Cardiac fibroblast (primary cell): Measurements from ENCODE around the gene NLRP14.

Experiments
- DNase-seq, 2 donors: peaks; one replicate each; pipeline versions ENCODE4 v3.0.0 to v3.0.0-alpha.2; 2010; ENCODE audit warnings: low read depth in 2 of 2
- H3K4me3 ChIP-seq, 2 donors: replicated peaks in 1 of 2; 1 replicate in 1 of 2; 2 replicates in 1 of 2; pipeline ENCODE4 v1.5.1; 2011; ENCODE audit warnings: low read depth in 2 of 2, low read length in 2 of 2, mild to moderate bottlenecking in 2 of 2, moderate library complexity in 1 of 2
- TF ChIP-seq, protein P1 (sequence below): IDR thresholded peaks from one replicate; pipeline ENCODE4 v1.5.1; 2011; ENCODE audit warnings: low read depth, mild to moderate bottlenecking, low read length, inconsistent platforms

Gene NLRP14, protein sequence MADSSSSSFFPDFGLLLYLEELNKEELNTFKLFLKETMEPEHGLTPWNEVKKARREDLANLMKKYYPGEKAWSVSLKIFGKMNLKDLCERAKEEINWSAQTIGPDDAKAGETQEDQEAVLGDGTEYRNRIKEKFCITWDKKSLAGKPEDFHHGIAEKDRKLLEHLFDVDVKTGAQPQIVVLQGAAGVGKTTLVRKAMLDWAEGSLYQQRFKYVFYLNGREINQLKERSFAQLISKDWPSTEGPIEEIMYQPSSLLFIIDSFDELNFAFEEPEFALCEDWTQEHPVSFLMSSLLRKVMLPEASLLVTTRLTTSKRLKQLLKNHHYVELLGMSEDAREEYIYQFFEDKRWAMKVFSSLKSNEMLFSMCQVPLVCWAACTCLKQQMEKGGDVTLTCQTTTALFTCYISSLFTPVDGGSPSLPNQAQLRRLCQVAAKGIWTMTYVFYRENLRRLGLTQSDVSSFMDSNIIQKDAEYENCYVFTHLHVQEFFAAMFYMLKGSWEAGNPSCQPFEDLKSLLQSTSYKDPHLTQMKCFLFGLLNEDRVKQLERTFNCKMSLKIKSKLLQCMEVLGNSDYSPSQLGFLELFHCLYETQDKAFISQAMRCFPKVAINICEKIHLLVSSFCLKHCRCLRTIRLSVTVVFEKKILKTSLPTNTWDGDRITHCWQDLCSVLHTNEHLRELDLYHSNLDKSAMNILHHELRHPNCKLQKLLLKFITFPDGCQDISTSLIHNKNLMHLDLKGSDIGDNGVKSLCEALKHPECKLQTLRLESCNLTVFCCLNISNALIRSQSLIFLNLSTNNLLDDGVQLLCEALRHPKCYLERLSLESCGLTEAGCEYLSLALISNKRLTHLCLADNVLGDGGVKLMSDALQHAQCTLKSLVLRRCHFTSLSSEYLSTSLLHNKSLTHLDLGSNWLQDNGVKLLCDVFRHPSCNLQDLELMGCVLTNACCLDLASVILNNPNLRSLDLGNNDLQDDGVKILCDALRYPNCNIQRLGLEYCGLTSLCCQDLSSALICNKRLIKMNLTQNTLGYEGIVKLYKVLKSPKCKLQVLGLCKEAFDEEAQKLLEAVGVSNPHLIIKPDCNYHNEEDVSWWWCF

DNA sequence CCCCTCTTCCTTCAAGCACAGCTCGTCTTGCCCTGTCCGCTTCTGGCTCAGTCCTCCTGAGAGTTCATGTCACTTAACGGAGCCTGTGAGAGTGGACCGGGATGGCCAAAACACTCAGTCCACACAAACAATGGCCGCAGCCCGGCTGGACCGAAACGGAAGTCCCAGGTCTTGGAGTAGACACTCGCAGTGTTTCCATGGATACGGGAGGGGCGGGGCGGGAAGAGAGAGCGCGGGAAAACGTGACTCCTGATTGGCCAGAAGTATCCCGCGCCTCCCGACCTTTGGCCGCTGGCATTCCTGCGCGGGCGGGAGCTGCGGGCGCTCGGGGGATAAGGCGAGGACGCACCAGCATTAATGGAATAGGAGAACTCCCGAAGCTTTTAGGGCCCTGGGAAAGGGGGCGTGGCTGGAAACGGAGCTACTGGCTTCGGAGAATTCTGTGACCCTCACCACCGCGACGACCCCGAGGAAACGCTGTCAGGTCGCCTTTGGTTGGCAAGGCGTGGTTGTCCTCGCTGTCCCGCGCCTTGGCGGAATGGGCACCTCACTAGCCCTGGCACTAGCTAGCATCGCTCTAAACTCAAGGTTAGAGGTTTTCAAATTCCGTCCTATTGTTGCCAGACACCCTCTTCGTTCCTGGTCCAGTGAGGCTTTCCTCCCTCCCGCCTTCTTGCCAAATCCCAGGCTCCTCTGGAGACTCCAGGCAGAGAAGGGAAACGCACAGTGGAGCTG is at the start of gene NLRP14, which contains the start of gene ZNF214:
TSS of gene NLRP14 (plus strand) at position 297 of the 735 bp plus-strand sequence. CDS start 18,108 bp downstream, outside the sequence.
TSS of gene ZNF214 (minus strand) at position 164 of the 735 bp plus-strand sequence. CDS start 17,511 bp downstream, outside the sequence.
- peak; percentile 94 to 96 for DNase-seq
- TF ChIP-seq, protein P1, sequence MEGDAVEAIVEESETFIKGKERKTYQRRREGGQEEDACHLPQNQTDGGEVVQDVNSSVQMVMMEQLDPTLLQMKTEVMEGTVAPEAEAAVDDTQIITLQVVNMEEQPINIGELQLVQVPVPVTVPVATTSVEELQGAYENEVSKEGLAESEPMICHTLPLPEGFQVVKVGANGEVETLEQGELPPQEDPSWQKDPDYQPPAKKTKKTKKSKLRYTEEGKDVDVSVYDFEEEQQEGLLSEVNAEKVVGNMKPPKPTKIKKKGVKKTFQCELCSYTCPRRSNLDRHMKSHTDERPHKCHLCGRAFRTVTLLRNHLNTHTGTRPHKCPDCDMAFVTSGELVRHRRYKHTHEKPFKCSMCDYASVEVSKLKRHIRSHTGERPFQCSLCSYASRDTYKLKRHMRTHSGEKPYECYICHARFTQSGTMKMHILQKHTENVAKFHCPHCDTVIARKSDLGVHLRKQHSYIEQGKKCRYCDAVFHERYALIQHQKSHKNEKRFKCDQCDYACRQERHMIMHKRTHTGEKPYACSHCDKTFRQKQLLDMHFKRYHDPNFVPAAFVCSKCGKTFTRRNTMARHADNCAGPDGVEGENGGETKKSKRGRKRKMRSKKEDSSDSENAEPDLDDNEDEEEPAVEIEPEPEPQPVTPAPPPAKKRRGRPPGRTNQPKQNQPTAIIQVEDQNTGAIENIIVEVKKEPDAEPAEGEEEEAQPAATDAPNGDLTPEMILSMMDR, result no peak
- peak within 1 kb of the TSS; percentile 64 to 66 for H3K4me3 ChIP-seq

DNA sequence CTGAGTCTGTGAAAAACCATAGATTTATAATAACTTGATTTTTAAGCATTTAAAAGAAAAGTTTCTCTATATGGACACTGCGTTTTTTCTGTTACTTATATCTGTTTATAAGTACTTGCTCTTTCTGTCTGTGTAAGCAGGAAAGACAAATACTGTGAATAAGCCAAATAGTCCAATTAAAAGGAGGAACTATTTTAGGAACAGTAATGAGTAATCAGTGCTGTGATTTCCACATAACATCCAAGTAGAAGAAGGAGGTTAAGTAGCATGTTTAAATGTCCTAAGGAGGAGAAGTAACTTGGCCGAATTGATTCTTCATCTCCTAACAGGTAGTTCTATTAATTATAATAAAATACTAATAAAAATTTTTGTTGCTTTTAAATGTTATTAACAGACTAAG is 40.9 kb upstream of the NLRP14 start:
- H3K4me3 ChIP-seq, result no peak overlapping the region
- TF ChIP-seq, protein P1, result no peak
- DNase-seq, result peak; percentile 7 to 29

DNA sequence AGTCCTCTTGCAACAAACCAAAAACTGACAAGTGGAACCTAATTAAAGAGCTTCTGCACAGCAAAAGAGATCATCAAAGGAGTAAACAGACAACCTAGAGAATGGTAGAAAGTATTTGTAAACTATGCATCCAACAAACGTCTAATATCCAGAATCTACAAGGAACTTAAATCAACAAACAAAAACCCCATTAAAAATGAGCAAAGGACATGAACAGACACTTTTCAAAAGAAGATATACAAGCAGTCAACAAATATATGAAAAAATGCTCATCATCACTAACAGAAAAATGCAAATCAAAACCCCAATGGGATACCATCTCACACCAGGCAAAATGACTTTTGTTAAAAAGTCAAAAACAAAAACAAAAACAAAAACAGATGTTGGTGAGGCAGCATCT is 33.8 kb upstream of the NLRP14 start:
- no peak for DNase-seq
- TF ChIP-seq, protein P1, result no peak
- no peak overlapping the region for H3K4me3 ChIP-seq

DNA sequence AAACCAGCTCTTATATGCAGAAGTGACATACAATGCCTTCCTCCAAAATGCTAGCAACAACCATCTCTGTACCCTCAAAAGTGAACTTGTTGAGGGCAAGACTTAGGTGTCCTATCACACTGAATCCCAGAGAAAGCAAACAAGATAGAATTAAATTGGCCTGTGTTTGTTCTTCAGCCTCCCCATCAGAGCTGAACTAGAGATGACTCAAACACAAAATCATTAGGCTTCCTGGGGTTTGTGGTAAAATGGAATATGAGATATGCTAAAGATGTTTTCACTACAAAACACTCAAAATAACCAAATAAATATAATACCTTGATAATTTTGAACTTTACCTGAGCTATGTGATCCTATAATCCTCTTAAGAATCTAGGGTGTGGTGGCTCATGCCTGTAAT is 31.8 kb upstream of the NLRP14 start:
- DNase-seq, result peak in 1 of 2 donors; percentile 12
- TF ChIP-seq, protein P1, result no peak

DNA sequence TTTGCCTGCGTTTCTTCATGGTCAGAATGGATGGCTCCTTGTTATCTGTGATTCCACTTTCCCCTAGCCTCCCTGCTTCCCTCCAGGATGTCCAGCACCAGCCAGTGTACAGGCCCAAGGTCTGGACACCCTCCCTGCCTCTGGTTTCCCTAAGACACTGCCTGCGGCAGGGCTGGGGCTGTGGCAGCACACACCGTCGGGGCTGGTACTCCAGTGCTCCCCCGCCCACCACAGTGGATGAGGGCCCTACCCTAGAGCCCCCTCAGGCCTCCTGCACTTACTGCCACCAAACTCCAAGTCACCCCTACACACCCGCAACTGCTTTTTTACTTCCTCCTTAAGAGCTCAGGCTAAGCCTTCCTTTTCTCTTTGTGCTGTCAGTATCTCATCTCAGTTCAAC is 29.1 kb upstream of the NLRP14 start:
- H3K4me3 ChIP-seq, result no peak overlapping the region
- DNase-seq, result no peak
- TF ChIP-seq, protein P1, result no peak

More for the DNA sequence above, 31.8 kb upstream of the NLRP14 start:
- no peak overlapping the region for H3K4me3 ChIP-seq

DNA sequence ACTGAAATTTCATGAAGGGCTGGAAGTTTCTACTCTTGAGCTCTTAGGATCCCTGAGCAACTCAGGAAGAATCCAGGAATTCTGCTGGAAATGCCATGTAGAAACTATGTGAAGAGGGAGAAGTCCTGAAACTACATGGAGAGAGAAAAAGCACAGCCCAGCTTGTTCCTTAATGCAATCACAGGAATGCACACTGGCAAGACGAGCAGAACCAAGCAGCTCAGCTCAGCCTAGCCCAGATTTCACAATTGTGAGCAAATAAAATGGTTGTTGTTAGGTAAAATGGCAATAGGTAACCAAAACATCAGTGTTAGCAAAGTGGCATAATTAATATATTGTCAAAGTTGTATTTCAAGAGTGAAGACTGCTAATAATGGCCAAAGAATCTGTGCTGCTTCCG is 28.3 kb upstream of the NLRP14 start:
- TF ChIP-seq, protein P1, result no peak
- DNase-seq, result peak; percentile 26 to 42
- H3K4me3 ChIP-seq, result no peak overlapping the region
